Measurements from ENCODE around the gene KLHL10.

GRCh38 chr17:41799366-41799765 lies 38.3 kb upstream of the KLHL10 start:
- TF ChIP-seq CTCF (conservative IDR thresholded peaks at IDR 0.05; ENCODE audit: low read depth, low read length) (no peak), ELK1 (IDR thresholded peaks at IDR 0.05; ENCODE audit: borderline replicate concordance, low read depth, low read length) (no peak), MAFK (IDR thresholded peaks at IDR 0.05; ENCODE audit: low read depth, low read length) (no peak), CEBPB (IDR thresholded peaks at IDR 0.05; ENCODE audit: low read depth, low read length) (no peak), POLR2A (IDR thresholded peaks at IDR 0.05; ENCODE audit: low read depth, low read length) (no peak), FOS (IDR thresholded peaks at IDR 0.05; ENCODE audit: low read depth, low read length) (no peak)

Measured in IMR-90 (cell line).